Tibial nerve (tissue), 4 donors: Measurements from ENCODE around the gene AUTS2. TPM values are rescaled to one million over a fixed set of nuclear protein-coding genes. Genes with fewer than 3 reads are reported as not detected.

Experiments used
- DNase-seq, 2 donors: peaks; one replicate each; pipeline ENCODE4 v3.0.0-alpha.2; 2019; ENCODE audit warnings: low spot score in 2 of 2
- H3K27ac ChIP-seq, 4 donors: fragments of 200-600 bp; sonication (generic) in 3 of 4; one replicate each; pipeline ENCODE4 v1.5.1; 2017 to 2019; ENCODE audit warnings: mild to moderate bottlenecking in 1 of 4
- H3K27me3 ChIP-seq, 2 donors: fragments of 200-600 bp; sonication (generic) in 1 of 2; one replicate each; pipeline versions ENCODE4 v1.5.1 to v1.6.0; 2017 to 2019
- H3K36me3 ChIP-seq, 3 donors: fragments of 200-600 bp; sonication (generic); one replicate each; pipeline ENCODE4 v1.5.1; 2018 to 2019
- H3K4me1 ChIP-seq, 4 donors: fragments of 200-600 bp; sonication (generic) in 3 of 4; one replicate each; pipeline ENCODE4 v1.5.1; 2017 to 2019
- H3K4me3 ChIP-seq, 4 donors: fragments of 200-600 bp; sonication (generic) in 3 of 4; one replicate each; pipeline ENCODE4 v1.5.1; 2017 to 2019; ENCODE audit warnings: mild to moderate bottlenecking in 1 of 4, moderate library complexity in 1 of 4
- H3K9me3 ChIP-seq, 4 donors: fragments of 200-600 bp; sonication (generic) in 3 of 4; one replicate each; pipeline ENCODE4 v1.5.1; 2017 to 2019
- CTCF ChIP-seq, 5 experiments: fragments of 200-600 bp in 3 of 5; fragments of 450-650 bp in 2 of 5; sonication (generic) in 3 of 5; IDR thresholded peaks; one replicate each; pipeline ENCODE4 v1.5.1; 2016 to 2019; ENCODE audit warnings: antibody characterized with exemption in 5 of 5, mild to moderate bottlenecking in 3 of 5, moderate library complexity in 2 of 5
- EP300 ChIP-seq, 2 donors: sonication (generic); formaldehyde crosslinking; IDR thresholded peaks; one replicate each; pipeline ENCODE4 v1.6.1; 2017; ENCODE audit warnings: antibody characterized with exemption in 2 of 2, mild to moderate bottlenecking in 1 of 2
- POLR2A ChIP-seq, 2 donors: fragments of 450-650 bp; IDR thresholded peaks; one replicate each; pipeline ENCODE4 v1.6.1; 2017; ENCODE audit warnings: antibody characterized with exemption in 2 of 2, mild to moderate bottlenecking in 2 of 2, moderate library complexity in 2 of 2
- WGBS, 2 donors: methylation state at CpG; one replicate each; pipeline ENCODE4 v1.1.5; 2018; 5-methylcytosine and 5-hydroxymethylcytosine counted together
- total RNA-seq, 4 donors: library from RNA; depleted of rRNA; stranded (reverse); fragments of >200 nt; gene quantifications; one replicate each; pipeline ENCODE4 v1.1.0, GENCODE V29; 2016

Gene AUTS2
- total RNA-seq, 4 donors from 2014 or later, result 56.6 to 87.9 (median 71.6) TPM

- 82 to 88% methylated on average over 2 of the region's 2 CpGs for WGBS, 2 donors
These were observed 1069.1 kb downstream of the AUTS2 start for GRCh38 chr7:70667406-70667805.

GRCh38 chr7:70668606-70669358, 1070.5 kb downstream of the AUTS2 start:
- no peak overlapping the region for H3K27ac ChIP-seq
- no peaks in the 10 kb centered on the region for H3K36me3 ChIP-seq
- H3K27me3 ChIP-seq, result no peaks in the 10 kb centered on the region
- no peaks in the 10 kb centered on the region for H3K4me1 ChIP-seq
- 69 to 71% methylated on average over 16 of the region's 16 CpGs for WGBS, 2 donors
- no peaks in the 10 kb centered on the region for H3K9me3 ChIP-seq
- H3K4me3 ChIP-seq, result no peak overlapping the region
- TF ChIP-seq POLR2A (IDR thresholded peaks at IDR 0.05) (no peak), EP300 (IDR thresholded peaks at IDR 0.05) (no peak), CTCF (IDR thresholded peaks at IDR 0.05) (no peak)
- no peak for DNase-seq

More at GRCh38 chr7:70667406-70667805, 1069.1 kb downstream of the AUTS2 start:
- H3K27ac ChIP-seq, result no peak overlapping the region
- DNase-seq, result no peak
- no peaks in the 10 kb centered on the region for H3K27me3 ChIP-seq
- H3K4me3 ChIP-seq, result no peak overlapping the region
- TF ChIP-seq CTCF (IDR thresholded peaks at IDR 0.05) (no peak), EP300 (IDR thresholded peaks at IDR 0.05) (no peak), POLR2A (IDR thresholded peaks at IDR 0.05) (no peak)
- no peaks in the 10 kb centered on the region for H3K36me3 ChIP-seq
- no peaks in the 10 kb centered on the region for H3K9me3 ChIP-seq
- H3K4me1 ChIP-seq, result no peaks in the 10 kb centered on the region

- no peaks in the 10 kb centered on the region for H3K9me3 ChIP-seq
- no peaks in the 10 kb centered on the region for H3K4me1 ChIP-seq
- no peaks in the 10 kb centered on the region for H3K36me3 ChIP-seq
- whole genome bisulfite sequencing, 2 donors, result 94 to 95% methylated on average over 8 of the region's 8 CpGs
- TF ChIP-seq CTCF (IDR thresholded peaks at IDR 0.05), result no peak
- no peak for TF ChIP-seq POLR2A (IDR thresholded peaks at IDR 0.05)
- TF ChIP-seq EP300 (IDR thresholded peaks at IDR 0.05), result no peak
- H3K27ac ChIP-seq, result no peak overlapping the region
- no peak overlapping the region for H3K4me3 ChIP-seq
- no peak for DNase-seq
- H3K27me3 ChIP-seq, result no peaks in the 10 kb centered on the region
These were observed 1071.6 kb downstream of the AUTS2 start for GRCh38 chr7:70669854-70670253.

GRCh38 chr7:70670288-70670687, 1072.0 kb downstream of the AUTS2 start:
- Histone ChIP-seq H3K27me3 (no peaks in the 10 kb centered on the region), H3K4me1 (no peaks in the 10 kb centered on the region), H3K27ac (no peak overlapping the region), H3K9me3 (no peaks in the 10 kb centered on the region), H3K4me3 (no peak overlapping the region), H3K36me3 (no peaks in the 10 kb centered on the region)
- WGBS, 2 donors, result 79 to 83% methylated on average over 7 of the region's 7 CpGs
- DNase-seq, result no peak
- TF ChIP-seq POLR2A (IDR thresholded peaks at IDR 0.05) (no peak), EP300 (IDR thresholded peaks at IDR 0.05) (no peak), CTCF (IDR thresholded peaks at IDR 0.05) (no peak)

GRCh38 chr7:70673778-70674570, 1075.7 kb downstream of the AUTS2 start:
- TF ChIP-seq EP300 (IDR thresholded peaks at IDR 0.05) (no peak), CTCF (IDR thresholded peaks at IDR 0.05) (no peak), POLR2A (IDR thresholded peaks at IDR 0.05) (no peak)
- Histone ChIP-seq H3K27me3 (no peaks in the 10 kb centered on the region), H3K4me1 (peaks cover 0 to 1% (median 0%) of the 10 kb centered on the region in 4 donors), H3K36me3 (no peaks in the 10 kb centered on the region), H3K4me3 (no peak overlapping the region), H3K9me3 (no peaks in the 10 kb centered on the region), H3K27ac (no peak overlapping the region)
- no peak for DNase-seq
- 93% methylated on average over 11 of the region's 11 CpGs for WGBS, 2 donors
